HT-29 (cell line): ENCODE data around the gene OR1I1. TPM values are rescaled to one million over a fixed set of nuclear protein-coding genes. Genes with fewer than 3 reads are reported as not detected.

ENCODE experiments used
- DNase-seq: peaks from one replicate; pipeline ENCODE4 v3.0.0-alpha.2; 2015; ENCODE audit warnings: low spot score
- total RNA-seq: library from RNA; depleted of rRNA; stranded (reverse); fragments of >200 nt; shearing (Covaris generic); gene quantifications from 2 replicates; pipeline ENCODE4 v1.2.3, GENCODE V29; 2014

The OR1I1 gene
- total RNA-seq, 1 experiment from 2014 or later, result not detected

- DNase-seq, result no peak
Observed at GRCh38 chr19:15118248-15118647, 36.2 kb downstream of the OR1I1 start.

- DNase-seq, result no peak
Observed at GRCh38 chr19:15118789-15119494, 36.9 kb downstream of the OR1I1 start.

- DNase-seq, result no peak
Observed at GRCh38 chr19:15120135-15121026, 38.4 kb downstream of the OR1I1 start.

- no peak for DNase-seq
Observed at GRCh38 chr19:15122331-15123030, 40.5 kb downstream of the OR1I1 start.

GRCh38 chr19:15123031-15123890 is 41.2 kb downstream of the OR1I1 start:
- no peak for DNase-seq

GRCh38 chr19:15123900-15124299 is 41.9 kb downstream of the OR1I1 start:
- DNase-seq, result no peak

GRCh38 chr19:15124572-15125231 is 42.7 kb downstream of the OR1I1 start:
- peak; percentile 29 for DNase-seq

GRCh38 chr19:15125232-15126067 is 43.4 kb downstream of the OR1I1 start:
- DNase-seq, result peak; percentile 91

GRCh38 chr19:15126131-15126910 is 44.3 kb downstream of the OR1I1 start:
- DNase-seq, result no peak

GRCh38 chr19:15128162-15128770 is 46.3 kb downstream of the OR1I1 start:
- DNase-seq, result no peak

- peak; percentile 47 for DNase-seq
Observed at GRCh38 chr19:15129856-15130585, 48.0 kb downstream of the OR1I1 start.

GRCh38 chr19:15136234-15136954 is 54.4 kb downstream of the OR1I1 start:
- no peak for DNase-seq

- DNase-seq, result no peak
Observed at GRCh38 chr19:15137777-15138176, 55.8 kb downstream of the OR1I1 start.

- DNase-seq, result no peak
Observed at GRCh38 chr19:15138427-15138826, 56.4 kb downstream of the OR1I1 start.

GRCh38 chr19:15141143-15141542 is 59.1 kb downstream of the OR1I1 start:
- no peak for DNase-seq

GRCh38 chr19:15142313-15142712 is 60.3 kb downstream of the OR1I1 start:
- no peak for DNase-seq
